ENCODE results near the gene RCAN2.
"Not testable (repeated sequence)": the region's sequence is repeated elsewhere in the genome, so short reads cannot be mapped to it uniquely, and the experiment has no call there.

The RCAN2 gene

GRCh38 chr6:46390153-46390876, 100.9 kb downstream of the RCAN2 start:
- no peak for DNase-seq (ENCODE audit: low read depth in 2 of 2)

GRCh38 chr6:46387728-46388127, 103.5 kb downstream of the RCAN2 start:
- not testable (repeated sequence) for DNase-seq (ENCODE audit: low read depth in 2 of 2)

- no peak for DNase-seq (ENCODE audit: low read depth in 2 of 2)
These were observed 109.7 kb downstream of the RCAN2 start for GRCh38 chr6:46381579-46381978.

DNA sequence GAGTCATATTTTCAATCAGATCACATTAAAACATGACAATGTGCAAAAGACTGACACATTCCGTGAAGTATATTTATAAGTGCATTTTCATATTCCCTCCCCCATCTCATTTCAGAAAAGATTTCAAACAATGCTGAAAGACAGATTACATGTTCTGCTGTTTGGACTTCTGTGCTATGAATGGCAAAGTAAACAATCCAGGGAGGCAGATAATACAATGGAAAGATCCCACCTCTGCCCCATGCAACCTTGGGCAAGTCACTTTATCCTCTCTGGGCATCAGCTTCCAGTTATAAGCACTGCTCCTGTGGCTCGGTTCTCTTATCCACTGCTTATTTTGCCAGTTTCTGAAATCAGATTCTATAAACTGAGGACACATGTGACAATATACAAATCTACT, 110.2 kb downstream of the RCAN2 start:
- no peak for DNase-seq (ENCODE audit: low read depth in 2 of 2)

- no peak for DNase-seq (ENCODE audit: low read depth in 2 of 2)
These were observed 111.0 kb downstream of the RCAN2 start for GRCh38 chr6:46380152-46380807.

GRCh38 chr6:46378882-46379416, 112.3 kb downstream of the RCAN2 start:
- DNase-seq (ENCODE audit: low read depth in 2 of 2): no peak

GRCh38 chr6:46378161-46378881, 112.9 kb downstream of the RCAN2 start:
- no peak for DNase-seq (ENCODE audit: low read depth in 2 of 2)

- DNase-seq (ENCODE audit: low read depth in 2 of 2): no peak
These were observed 114.0 kb downstream of the RCAN2 start for GRCh38 chr6:46377209-46377608.

GRCh38 chr6:46376562-46377061, 114.6 kb downstream of the RCAN2 start:
- DNase-seq (ENCODE audit: low read depth in 2 of 2): no peak

DNA sequence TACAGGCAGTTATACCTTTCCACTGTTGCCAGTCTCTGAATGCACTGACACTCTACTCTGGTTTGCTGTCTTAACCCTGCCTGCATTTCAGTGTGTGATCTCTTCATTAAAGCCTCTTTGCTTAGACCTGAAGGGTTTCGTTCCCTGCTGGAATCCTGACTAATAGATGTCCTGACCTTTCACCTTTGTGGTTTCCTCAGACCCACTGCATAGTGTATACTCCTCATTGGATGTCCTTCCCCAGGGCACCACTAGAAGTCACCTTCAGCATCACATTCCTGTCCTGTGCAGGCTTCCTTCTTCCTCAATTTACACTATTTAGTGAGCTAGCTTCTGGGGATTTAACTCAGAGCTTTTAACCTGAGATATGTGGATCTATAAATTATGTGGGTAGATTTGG, 120.6 kb downstream of the RCAN2 start:
- DNase-seq (ENCODE audit: low read depth in 2 of 2): no peak

DNA sequence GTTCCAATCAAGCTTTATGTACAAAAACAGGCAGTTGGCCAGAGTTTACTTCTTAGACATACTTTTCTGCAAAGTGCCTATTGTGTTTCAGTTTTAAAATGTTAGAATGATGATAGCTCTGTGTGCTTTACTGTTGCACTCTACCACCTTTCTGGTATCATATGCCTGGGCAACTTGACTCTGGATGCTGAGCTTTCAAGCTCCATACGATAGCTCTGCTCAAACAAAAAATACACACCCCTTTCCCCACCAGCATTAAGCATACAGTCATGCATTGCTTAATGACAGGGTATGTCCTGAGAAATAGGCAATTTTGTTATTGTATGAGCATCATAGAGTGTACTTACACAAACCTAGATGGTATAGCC, 123.1 kb downstream of the RCAN2 start:
- no peak for DNase-seq (ENCODE audit: low read depth in 2 of 2)

DNA sequence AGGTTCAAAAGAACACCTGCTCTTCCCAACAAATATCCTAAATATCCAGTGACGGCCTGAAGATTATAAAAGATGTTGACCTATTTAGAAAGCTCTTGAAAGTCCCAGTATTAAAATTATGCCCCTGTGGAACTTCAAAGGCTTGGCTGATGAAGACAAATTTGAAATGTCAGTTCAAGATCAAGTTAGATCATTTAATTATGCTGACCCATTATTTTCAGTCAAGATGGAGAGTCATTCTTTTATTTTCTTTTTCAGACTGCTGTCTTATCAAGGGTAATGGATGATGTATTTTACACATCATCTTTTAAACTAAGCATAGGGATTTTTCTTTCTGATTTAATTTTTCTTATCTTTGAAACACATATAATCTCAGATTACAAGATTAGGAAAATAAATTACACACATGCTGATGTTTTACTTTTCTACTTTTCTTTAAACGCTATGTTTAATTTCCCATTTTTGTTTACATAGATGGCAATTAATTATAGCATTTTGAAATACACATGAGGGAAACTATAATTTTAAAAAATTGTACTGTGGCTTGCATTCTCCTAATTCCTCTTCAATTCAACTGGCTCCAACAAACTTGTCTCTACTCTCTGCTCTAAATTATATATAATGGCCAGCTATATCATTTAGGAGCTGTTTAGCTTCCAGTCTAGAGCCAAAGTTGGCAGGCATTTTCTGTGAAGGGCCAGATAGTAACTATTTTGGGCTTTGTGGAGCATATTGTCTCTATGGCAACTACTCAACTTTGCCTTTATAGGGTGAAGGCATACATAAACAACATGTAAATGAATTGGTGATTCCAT, 123.7 kb downstream of the RCAN2 start:
- no peak for DNase-seq (ENCODE audit: low read depth in 2 of 2)

GRCh38 chr6:46366190-46366900, 124.9 kb downstream of the RCAN2 start:
- no peak for DNase-seq (ENCODE audit: low read depth in 2 of 2)

- DNase-seq (ENCODE audit: low read depth in 2 of 2): no peak
These were observed 133.7 kb downstream of the RCAN2 start for GRCh38 chr6:46357591-46357990.

DNA sequence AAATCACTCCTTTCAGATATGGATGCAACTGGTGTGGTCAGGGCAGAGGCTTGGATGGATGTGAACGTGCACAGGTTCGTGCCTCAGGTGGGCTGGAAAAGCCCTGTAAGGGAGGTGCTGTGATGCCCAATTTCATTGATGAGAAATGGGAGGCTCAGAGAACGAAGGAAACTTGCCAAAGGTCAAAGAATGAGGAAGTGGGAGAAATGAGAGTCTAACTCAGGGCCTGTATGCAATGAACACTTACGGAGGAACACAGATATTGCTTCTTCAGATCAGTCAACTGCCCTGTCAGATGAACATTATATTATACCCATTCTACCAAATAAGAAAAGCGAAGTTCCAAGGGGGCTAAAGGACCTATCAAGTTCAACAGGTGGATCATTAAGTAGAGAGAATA, 134.7 kb downstream of the RCAN2 start:
- no peak for DNase-seq (ENCODE audit: low read depth in 2 of 2)

DNA sequence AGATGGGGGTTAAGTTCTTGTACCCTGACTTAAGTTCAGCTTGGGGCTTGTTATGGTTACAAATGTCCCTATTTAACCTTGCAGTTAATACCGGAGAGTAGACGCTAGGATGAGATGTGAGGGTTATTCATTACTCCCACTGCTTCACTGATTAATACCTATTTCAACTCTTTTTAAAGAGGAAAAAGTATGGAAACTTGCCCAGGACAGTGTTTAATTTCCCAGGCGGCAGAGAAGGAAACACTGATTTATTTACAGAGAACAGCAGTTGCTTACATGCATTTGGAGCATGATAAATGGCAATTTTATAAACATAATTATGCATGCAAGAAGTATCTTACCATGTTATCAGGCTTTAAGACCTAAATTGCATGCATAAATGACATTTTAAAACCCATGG, 137.7 kb downstream of the RCAN2 start:
- no peak for DNase-seq (ENCODE audit: low read depth in 2 of 2)

DNA sequence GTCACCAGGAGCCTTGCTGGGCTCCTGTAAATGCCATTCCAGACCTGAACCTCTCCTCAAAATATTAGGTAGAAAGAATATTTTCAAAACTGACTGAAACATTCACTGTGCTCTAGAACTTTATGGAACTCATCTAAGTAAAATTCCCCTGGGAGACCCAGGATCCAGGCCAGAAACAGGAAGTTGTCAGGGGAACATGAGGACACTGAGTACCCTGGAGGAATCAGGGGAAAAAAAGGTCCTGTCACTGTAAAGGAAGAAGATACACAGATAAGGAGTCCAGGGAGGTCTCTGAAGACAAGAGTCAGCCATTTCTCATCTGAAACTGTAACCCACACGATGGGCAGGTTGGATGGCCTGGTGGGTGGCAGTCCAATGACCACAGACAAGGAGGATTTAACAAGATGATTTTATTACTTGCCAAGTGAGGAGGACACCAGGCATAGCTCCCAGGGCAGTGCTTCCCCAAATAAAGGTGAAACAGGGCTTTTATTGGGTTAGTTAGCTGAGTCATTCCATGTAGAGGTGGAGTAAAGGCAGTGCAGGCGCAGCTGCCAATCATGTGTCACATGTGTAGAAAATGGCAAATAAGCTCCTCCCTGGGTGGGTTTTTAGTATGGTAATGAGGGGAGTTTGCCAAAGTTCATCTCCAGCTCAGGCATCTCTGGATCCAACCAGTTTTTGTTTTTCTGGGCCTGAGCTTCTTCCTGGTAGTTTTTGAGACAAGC, 138.5 kb downstream of the RCAN2 start:
- no peak for DNase-seq (ENCODE audit: low read depth in 2 of 2)

DNA sequence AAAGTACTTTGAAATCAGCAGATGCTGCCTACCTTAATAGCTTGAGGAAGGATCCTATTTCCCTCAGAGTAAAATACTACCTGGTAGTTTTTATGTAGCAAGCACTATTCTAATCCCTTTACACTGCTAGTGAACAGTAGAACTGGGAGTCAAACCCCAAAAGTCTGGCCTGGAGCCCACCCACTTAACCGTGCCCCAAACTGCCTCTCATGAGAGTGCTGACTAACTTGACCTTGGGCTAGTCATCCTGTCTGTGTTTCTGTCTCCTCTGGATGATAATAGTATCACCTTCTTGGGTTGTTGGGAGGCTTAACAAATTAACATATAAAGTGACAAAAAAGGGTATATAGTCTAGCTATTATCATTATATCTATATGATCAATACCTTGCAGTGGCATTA, 140.5 kb downstream of the RCAN2 start:
- DNase-seq (ENCODE audit: low read depth in 2 of 2): no peak

DNA sequence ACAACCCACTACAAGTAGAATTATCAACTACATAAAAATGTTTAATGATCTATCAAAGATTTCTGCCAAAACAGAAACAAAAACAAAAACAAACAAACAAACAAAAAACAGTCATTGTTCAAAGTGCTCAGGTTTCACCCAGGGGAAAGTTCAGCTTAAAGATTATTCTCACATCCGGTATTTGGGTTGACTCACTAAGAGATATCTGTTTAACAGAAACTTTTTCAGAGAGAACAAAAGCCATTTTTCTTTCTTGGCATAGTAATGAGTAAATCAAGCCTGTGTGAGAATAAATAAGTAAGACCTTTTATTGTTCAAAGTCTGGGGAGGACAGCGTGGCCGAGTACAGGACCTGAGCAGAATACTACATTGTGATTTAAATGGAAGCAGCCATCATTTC, 143.6 kb downstream of the RCAN2 start:
- no peak for DNase-seq (ENCODE audit: low read depth in 2 of 2)

DNA sequence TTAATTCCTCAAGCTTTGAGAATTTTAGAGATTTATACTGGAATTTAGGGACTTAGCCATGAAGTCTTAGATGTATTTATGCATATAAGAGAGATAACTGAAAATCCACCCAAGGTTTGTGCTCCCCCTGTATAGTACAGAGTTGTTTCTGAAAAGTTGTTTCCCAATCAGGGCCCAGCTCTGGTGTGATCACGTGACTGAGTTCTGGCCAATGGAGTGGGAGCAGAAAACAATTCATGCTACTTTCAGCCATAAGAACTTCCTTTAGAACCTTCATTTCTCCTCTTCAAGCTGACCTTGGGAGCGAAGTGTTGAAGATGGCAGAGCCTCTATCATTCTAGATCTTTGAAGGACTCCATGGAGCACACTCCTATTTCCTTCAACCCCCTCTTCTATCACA, 151.0 kb downstream of the RCAN2 start:
- no peak for DNase-seq (ENCODE audit: low read depth in 2 of 2)

All from stimulated activated CD4-positive, alpha-beta T cell treated with anti-CD3 and anti-CD28 coated beads, Interleukin-1b, Interleukin-23, amount 100 ng/mL, for 4 hours (primary cell).